NCI-H774 (cell line): ENCODE data around the gene CPA4.
"Not testable (repeated sequence)": the region's sequence is repeated elsewhere in the genome, so short reads cannot be mapped to it uniquely, and the experiment has no call there.

ENCODE experiments used
- DNase-seq: peaks from one replicate; lab custom pipeline; 2025; lab: John Stamatoyannopoulos, UW

The CPA4 gene

GRCh38 chr7:130303127-130303526 is 10.2 kb downstream of the CPA4 start:
- no peak for DNase-seq

- DNase-seq = no peak
Observed at GRCh38 chr7:130303551-130303950, 10.6 kb downstream of the CPA4 start.

GRCh38 chr7:130303982-130304381 is 11.0 kb downstream of the CPA4 start:
- DNase-seq = no peak

GRCh38 chr7:130304878-130305277 is 11.9 kb downstream of the CPA4 start:
- DNase-seq = no peak

DNA sequence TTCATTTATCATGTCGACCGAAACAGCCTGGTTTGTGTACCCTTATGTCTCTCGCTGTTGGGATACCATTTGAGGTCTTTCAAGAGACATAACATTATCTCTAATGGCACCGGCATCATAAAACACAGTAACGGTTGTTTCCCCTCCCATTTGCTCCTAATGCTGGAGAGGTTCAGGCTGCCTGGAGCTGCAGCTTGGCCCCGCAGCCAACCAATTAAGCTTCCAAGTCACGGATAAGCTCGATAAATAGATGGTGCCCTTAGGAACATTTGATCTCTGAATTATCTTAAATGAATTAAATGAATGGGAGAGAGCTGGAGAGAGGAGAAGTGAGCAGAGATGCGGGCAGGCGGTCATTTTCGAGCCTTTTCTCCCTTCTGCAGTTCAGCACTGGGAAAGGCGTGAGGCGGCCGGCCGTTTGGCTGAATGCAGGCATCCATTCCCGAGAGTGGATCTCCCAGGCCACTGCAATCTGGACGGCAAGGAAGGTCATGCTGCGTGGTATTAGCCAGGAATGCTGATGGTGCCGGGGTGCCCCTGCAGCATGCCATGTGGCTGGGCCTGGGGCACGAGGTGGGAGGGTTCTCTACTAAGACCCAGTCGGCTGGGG is 12.6 kb downstream of the CPA4 start:
- DNase-seq = no peak

DNA sequence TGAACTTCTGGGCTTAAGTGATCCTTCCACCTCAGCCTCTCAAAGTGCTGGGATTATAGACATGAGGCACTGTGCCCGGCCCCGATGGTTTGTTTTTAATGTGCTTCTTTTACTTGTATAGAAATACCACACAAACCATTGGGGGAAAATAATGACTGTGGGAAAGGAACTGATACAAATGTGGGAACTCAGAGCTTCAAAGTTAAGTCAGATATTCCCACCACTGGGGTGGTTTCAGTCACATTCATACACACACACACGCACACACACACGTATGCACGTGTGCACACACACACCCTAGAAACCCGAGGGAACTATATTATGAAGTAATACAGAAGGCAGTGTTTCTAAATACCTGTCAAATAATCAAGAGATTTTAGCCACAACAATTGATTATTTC is 17.0 kb downstream of the CPA4 start:
- DNase-seq = no peak

DNA sequence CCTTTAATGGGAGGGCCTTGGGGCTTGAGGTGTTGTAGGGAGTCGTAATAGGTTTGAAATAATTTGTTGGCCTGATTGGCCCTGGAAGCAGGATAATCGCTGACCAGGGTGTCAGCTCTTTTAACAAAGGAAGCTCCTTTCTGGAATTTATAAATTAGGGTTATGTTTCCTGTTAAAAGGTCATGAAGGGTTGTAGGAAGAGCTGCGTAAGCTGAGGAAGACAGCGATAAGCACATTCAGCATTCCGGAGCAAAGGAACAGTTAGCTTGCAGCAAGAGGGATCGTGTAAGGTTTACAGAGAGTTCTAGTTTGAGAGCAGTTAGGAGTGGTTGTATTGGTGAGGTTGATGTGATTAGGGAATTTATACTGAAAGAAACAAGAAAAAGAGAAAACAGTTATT is 21.3 kb downstream of the CPA4 start:
- no peak for DNase-seq

GRCh38 chr7:130319541-130319940 is 26.6 kb downstream of the CPA4 start:
- no peak for DNase-seq

DNA sequence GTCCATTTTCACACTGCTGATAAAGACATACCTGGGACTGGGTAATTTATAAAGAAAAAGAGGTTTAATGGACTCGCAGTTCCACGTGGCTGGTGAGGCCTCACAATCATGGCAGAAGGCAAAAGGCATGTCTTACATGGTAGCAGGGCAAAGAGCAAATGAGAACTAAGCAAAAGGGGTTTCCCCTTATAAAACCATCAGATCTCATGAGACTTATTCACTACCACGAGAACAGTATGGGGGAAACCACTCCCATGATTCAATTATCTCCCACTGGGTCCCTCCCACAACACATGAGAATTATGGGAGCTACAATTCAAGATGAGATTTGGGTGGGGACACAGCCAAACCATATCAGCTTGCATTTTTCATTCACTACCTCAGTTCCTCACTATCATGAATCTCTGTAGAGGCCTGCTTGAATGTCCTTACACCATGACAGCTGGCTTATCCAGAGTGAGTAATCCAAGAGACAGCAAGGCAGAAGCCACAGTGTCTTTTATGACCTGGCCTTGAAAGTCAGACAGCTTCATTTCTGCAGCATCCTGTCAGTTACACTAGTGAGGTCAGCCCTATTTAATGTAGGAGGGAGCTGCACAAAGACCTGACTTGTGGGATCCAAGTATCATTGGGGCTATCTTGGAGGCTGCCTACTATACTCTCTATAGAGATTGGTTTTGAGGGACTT is 28.7 kb downstream of the CPA4 start:
- not testable (repeated sequence) for DNase-seq

- no peak for DNase-seq
Observed at GRCh38 chr7:130322615-130323014, 29.7 kb downstream of the CPA4 start.

- DNase-seq = no peak
Observed at GRCh38 chr7:130324306-130324943, 31.5 kb downstream of the CPA4 start.

DNA sequence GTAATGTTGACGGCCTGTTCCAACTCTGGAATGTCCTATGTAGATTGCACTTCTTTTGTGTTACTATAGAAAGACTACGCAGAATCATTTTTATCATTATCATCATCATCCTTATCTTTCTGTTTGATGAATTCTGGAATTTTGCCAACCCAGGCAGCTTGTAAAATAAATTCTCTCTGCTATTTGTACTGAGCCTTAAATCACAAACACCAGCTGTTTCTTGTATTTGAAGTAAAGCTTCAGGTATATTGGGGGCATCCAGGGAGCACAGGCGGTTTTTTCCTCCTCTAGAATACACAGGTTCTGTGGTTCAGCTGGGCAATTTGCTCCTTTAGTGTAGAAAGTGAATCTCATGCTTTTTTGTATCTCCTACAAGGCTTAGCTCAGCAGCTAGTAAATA is 36.7 kb downstream of the CPA4 start:
- no peak for DNase-seq

DNA sequence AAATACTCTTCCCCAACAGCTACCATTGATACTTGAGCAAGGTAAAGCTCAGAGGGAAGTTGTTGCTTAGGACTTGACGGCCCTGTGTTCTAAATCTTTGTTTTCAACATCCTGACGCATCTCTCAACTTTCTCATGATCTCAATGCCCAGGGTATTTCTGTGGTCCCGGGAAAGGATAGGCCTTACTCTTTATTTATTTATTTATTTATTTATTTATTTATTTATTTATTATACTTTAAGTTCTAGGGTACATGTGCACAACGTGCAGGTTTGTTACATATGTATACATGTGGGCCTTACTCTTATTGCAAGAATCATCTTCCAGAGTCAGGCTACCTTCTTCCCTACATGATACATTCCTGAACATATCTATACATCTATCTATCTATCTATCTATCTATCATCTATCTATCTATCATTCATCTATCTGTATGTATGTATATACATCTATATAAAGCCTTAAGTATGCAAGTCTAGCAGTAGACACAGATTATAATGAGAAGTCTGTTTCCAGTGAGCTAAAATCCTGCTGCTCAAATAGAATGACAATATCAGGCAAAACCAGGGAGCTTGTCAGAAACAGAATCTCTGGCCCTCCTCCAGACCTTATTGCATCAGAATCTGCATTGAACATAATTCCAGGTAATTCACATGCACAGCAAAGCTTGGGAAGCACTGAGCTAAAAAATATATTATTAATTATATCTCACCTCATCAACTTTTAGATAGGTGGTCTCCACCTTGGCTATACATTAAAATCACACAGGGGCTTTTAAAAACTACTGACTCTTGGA is 39.5 kb downstream of the CPA4 start:
- no peak for DNase-seq

DNA sequence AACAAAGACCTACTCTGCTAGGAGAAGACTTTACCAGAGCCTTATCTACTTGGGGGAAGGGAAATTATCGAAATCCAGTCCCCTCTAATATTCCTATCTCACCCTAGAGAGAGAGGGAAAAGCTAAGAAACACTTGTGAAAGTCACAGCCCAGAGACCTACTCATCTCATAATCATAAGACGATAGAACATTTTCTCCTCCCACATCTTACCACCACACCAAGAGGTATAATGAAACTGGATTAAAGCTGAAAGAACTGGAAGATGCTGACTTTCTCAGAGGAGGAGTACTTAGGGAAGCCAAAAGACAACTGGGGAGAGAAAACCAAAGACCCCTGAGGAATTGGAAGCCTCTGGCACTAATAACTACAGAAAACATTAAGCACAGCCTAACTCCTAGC is 40.9 kb downstream of the CPA4 start:
- DNase-seq = no peak

- DNase-seq = no peak
Observed at GRCh38 chr7:130334274-130334673, 41.3 kb downstream of the CPA4 start.

DNA sequence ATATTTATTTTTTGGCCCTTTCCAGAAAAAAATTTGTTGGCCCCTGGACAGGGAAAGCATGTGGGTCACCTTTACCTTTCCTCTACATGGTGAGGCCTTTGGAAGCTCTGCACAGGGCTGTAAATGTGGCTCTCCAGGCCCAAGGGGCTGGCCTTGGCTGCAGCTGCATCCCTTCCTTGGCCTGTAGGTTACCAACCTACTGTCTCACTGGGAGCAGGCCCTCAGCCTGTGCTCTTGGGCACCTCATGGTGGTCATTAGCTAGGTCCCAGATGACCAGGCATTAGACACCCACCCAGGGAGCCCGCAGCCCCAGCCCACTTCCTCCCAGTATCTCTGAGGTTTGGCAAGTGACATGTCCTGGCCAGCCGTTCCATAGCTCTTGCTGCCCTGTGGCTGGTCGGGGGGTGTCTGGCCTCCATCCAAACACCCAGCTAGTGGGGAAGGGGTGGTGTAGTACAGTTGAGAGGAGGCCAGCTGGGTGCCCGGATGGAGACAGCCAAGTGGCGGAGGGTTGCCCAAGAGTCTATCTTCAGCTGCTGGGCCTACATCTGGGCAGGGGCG is 44.5 kb downstream of the CPA4 start:
- no peak for DNase-seq

DNA sequence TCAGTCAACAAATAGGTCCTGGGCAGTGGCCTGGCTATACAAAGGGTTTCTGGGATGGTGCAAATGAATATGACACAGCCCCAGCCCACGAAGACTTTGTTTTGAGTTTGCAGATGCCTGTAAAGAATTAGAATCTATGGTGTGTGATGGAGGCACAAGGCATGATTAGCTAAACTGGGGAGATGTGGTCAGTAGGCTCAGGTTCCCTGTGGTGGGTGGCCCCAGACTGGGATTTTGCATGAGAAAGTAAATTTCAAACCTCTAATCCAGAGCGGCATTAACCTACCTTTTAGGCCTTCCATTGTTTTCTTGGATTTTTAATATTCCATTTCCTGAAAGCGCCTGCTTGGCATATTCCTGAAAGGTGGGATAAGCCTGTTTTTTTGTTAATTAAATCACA is 45.3 kb downstream of the CPA4 start:
- DNase-seq = no peak

DNA sequence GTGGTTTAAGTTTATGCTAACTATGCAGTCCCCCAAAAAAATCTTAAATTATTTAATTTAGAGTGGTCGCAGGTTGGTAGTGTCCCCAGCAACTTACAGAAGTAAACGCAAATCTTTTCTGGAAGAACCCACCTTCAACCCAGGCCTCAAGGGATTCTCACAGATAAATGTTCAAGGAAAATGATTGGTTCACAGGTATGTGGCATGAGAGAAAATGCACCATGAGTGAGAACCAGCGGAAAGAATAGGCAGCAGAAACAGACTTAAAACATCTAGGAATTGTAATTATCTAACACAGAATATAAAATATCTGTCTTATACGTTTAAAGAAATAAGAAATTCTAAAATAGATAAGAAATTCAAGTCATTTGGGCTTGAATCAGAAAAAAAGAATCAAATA is 48.9 kb downstream of the CPA4 start:
- no peak for DNase-seq

DNA sequence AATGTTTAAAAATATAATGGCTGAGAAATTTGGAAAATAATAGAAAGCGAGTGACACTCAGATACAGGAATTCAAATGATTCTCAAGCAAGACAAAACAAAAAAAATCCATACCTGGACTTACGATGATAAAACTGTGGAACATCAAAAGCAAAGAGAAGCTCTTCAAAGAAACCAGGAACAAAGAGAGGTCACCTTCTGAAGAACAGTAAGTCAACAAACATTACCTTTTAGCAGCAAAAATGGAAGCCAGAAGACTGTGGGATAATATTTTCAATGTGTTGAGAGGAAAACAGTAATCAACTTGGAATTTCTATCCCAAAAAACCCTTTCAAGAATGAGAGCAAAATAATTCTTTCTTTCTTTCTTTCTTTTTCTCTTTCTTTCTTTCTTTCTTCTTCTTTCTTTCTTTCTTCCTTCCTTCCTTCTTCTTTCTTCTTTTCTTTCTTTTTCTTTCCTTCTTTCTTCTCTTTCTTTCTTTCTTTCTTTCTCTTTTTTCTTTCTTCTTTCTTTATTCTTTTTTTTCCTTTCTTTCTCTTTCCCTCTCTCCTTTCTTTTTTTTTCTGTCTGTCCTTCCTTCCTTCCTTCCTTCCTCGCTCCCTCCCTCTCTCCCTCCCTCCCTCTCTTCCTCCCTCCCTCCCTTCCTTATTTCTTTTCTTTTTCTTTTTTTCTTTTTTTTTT is 49.9 kb downstream of the CPA4 start:
- DNase-seq = no peak

- no peak for DNase-seq
Observed at GRCh38 chr7:130344271-130344866, 51.4 kb downstream of the CPA4 start, which contains the start of gene CPA5. Gene CPA5 (plus strand): TSS chr7:130344816. CDS start chr7:130346486, 1,670 bp downstream.

DNA sequence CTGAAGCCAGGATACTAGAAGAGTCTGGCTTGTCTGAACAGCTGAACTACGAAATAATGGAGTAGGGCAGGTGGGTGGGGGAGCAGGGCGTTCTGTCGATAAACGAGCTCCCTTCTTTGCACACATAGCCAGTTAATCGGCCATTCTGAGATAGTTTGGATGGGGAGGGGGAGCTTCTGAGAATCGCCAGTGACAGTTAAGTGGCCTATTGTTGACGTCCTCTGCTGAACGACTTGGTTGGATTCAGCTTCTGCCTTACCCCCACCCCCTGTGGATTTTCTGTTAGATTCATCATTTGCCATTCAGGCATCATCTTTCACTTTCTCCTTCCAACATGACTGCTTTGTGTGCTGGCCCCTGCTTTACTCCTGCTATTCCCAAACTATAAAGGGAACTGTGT is 52.2 kb downstream of the CPA4 start:
- DNase-seq = no peak
